Naive B cell (primary cell): ENCODE data around the gene FOXC2. TPM values are rescaled to one million over a fixed set of nuclear protein-coding genes. Genes with fewer than 3 reads are reported as not detected.

Experiments used
- ATAC-seq, 2 donors: fragments of 150-1000 bp; cut with Tn5 transposase; 2 replicates each; pipeline ENCODE4 v1.10.0; 2021; ENCODE audit warnings: low read depth in 2 of 2, mild to moderate bottlenecking in 2 of 2, moderate library complexity in 2 of 2
- DNase-seq: peaks from one replicate; pipeline ENCODE4 v3.0.0; 2022
- H3K27ac Mint-ChIP-seq, 6 donors: one replicate each; pipeline ENCODE4 v1.8.0; 2020 to 2022; ENCODE audit warnings: mild to moderate bottlenecking in 6 of 6, mixed read lengths in 6 of 6, moderate library complexity in 5 of 6, inconsistent platforms in 2 of 6
- H3K27me3 Mint-ChIP-seq, 3 donors: one replicate each; pipeline ENCODE4 v1.8.0; 2021 to 2022; ENCODE audit warnings: mixed read lengths in 3 of 3, mild to moderate bottlenecking in 1 of 3
- H3K36me3 Mint-ChIP-seq, 2 donors: one replicate each; pipeline ENCODE4 v1.8.0; 2020 to 2022; ENCODE audit warnings: mixed read lengths in 2 of 2, inconsistent platforms in 1 of 2, mild to moderate bottlenecking in 1 of 2
- H3K4me1 Mint-ChIP-seq, 3 donors: one replicate each; pipeline ENCODE4 v1.8.0; 2020 to 2022; ENCODE audit warnings: mixed read lengths in 3 of 3, inconsistent platforms in 1 of 3, mild to moderate bottlenecking in 1 of 3, moderate library complexity in 1 of 3
- H3K4me3 Mint-ChIP-seq, 8 donors: one replicate each; pipeline ENCODE4 v1.8.0; 2020 to 2022; ENCODE audit warnings: mild to moderate bottlenecking in 8 of 8, mixed read lengths in 8 of 8, moderate library complexity in 8 of 8, inconsistent platforms in 2 of 8
- H3K9me3 Mint-ChIP-seq, 7 donors: one replicate each; pipeline ENCODE4 v1.8.0; 2020 to 2022; ENCODE audit warnings: mixed read lengths in 7 of 7, mild to moderate bottlenecking in 5 of 7, inconsistent platforms in 2 of 7, moderate library complexity in 1 of 7
- polyA plus RNA-seq, 6 donors: library from polyadenylated mRNA; unstranded; fragments of 300-500 nt; fragmentation: Illumina TruSeq; gene quantifications; one replicate each; pipeline ENCODE4 v1.2.3, GENCODE V29; 2021; ENCODE audit warnings: low read depth in 6 of 6

Gene FOXC2
- polyA plus RNA-seq, 6 donors from 2014 or later = not detected

- peaks cover 11 to 22% (median 19%) of the 10 kb centered on the region in 3 donors for H3K4me1 Mint-ChIP-seq
- peak; percentile 97 for ATAC-seq
Measured at GRCh38 chr16:86554917-86555703, 11.5 kb upstream of the FOXC2 start, which contains the start of gene MTHFSD. Gene MTHFSD (minus strand): TSS chr16:86555235. CDS start chr16:86555184, 51 bp downstream.

DNA sequence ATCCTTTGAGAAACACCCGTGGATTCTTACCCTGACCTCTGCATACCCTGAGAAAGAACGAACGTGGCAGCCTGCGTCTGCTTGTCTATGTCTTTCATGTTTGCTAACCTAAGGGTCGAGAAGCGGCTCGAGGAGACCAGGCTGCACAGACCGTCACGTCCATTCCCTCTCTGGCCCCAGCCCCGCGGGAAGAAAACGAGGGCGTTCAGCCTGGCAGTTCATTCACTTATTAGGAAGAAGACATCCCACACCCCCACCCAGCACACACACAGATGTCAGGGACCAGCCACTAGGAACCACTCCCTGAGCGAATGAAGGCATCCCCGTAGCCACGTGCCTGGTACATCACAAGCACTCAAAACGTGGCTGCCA, 10.9 kb upstream of the FOXC2 start:
- Mint-ChIP-seq H3K27ac (peak overlapping the region; percentile 88 to 99 (median 98)), H3K9me3 (no peaks in the 10 kb centered on the region), H3K4me3 (peak overlapping the region; percentile 90 to 98 (median 94)), H3K36me3 (no peaks in the 10 kb centered on the region), H3K4me1 (peaks cover 11 to 22% (median 19%) of the 10 kb centered on the region in 3 donors), H3K27me3 (peaks cover 14 to 27% (median 27%) of the 10 kb centered on the region in 3 donors)
- no peak for ATAC-seq
- no peak for DNase-seq

More at GRCh38 chr16:86554917-86555703, 11.5 kb upstream of the FOXC2 start, which contains the start of gene MTHFSD:
- Mint-ChIP-seq H3K27ac (peak within 1 kb of the TSS; percentile 88 to 99 (median 98)), H3K36me3 (no peaks in the 10 kb centered on the region), H3K9me3 (no peaks in the 10 kb centered on the region), H3K27me3 (peaks cover 10 to 21% (median 21%) of the 10 kb centered on the region in 3 donors), H3K4me3 (peak within 1 kb of the TSS; percentile 90 to 98 (median 94))
- DNase-seq = peak; percentile 93

DNA sequence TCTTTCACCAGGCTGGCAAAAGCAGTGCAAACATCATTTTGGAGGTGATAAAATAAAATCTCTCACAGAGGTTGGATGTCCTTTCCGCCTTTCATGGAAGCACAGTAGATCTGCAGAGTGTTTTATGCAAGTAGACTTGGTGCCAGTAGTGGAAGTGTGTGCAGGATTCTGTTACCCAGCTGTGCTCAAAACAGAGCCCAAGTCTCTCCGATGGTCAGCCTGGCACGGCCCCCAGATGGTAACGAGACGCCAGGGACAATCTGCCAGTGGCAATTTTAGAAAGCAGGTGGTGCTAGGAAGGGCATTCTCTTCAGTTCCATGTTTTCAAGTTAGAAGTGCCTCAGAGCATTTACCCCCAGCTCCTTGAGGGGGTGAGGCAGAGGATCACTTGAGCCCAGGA, 10.1 kb upstream of the FOXC2 start:
- no peaks in the 10 kb centered on the region for H3K9me3 Mint-ChIP-seq
- no peak for ATAC-seq
- peak overlapping the region in 2 of 6 donors; percentile 15 to 98 for H3K27ac Mint-ChIP-seq
- H3K27me3 Mint-ChIP-seq = peaks cover 19 to 33% (median 32%) of the 10 kb centered on the region in 3 donors
- H3K36me3 Mint-ChIP-seq = no peaks in the 10 kb centered on the region
- peak overlapping the region in 7 of 8 donors; percentile 13 to 95 (median 92) for H3K4me3 Mint-ChIP-seq
- peaks cover 11 to 22% (median 19%) of the 10 kb centered on the region in 3 donors for H3K4me1 Mint-ChIP-seq
- DNase-seq = no peak

DNA sequence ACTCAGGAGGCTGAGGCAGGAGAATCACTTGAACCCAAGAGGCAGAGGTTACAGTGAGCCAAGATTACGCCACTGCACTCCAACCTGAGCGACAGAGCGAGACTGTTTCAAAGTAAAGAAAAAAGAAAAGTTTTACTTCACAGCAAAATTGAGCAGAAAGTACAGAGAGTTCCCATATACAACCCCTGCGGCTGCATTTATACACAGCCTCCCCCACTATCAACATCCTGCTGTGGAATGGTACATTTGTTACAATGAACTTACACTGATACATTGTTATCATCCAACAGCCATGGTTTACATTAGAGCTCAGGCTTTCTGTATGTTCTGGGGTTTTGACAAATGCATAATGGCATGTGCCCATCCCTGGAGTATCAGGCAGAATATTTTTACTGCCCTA, 9.0 kb upstream of the FOXC2 start:
- H3K4me3 Mint-ChIP-seq = peak overlapping the region in 1 of 8 donors; percentile 79
- peaks cover 28 to 33% (median 32%) of the 10 kb centered on the region in 3 donors for H3K27me3 Mint-ChIP-seq
- peaks cover 9 to 22% (median 14%) of the 10 kb centered on the region in 3 donors for H3K4me1 Mint-ChIP-seq
- no peaks in the 10 kb centered on the region for H3K9me3 Mint-ChIP-seq
- H3K36me3 Mint-ChIP-seq = no peaks in the 10 kb centered on the region
- no peak overlapping the region for H3K27ac Mint-ChIP-seq
- DNase-seq = no peak
- no peak for ATAC-seq

DNA sequence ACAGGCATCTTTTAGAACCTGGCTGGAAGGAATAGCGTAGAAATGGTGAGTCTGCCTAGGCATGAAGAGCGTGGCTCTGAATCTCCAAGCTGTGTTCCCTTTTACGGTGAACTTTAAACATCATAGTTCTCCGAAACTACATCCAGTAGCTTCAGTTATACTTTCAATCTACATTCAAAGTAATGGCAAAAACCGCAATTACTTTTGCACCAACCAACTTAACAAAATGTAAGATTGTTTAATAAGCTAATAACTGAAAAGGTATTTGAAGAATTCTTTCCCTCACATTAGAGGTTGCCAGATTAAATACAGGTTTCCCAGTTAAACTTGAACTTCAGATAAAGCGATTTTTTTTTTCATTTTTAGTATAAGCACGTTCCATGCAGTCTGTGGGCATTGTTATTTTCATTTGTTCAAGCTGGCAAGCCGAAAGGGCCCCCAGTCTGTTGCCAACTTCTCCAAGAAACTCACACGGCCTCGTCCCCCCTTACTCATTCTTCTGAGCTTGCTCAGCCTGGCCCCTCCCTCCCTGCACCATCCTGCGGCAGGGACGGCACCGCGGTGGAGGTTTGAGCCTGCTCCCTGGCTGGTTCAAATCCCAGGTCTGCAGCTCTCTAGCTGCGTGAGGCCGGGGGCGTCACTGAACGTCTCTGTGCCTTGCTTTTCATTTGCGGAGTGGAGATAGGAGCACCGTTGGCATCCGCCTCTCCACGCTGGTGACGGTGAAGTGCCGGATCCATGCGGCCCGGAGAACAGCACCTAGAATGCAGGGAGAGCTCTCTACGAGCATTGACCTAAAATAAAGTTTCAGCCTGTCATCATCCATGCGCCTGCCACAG, 8.1 kb upstream of the FOXC2 start:
- Mint-ChIP-seq H3K4me1 (peaks cover 10 to 24% (median 16%) of the 10 kb centered on the region in 3 donors), H3K27me3 (peaks cover 34 to 35% (median 35%) of the 10 kb centered on the region in 3 donors), H3K4me3 (peak overlapping the region in 1 of 8 donors; percentile 79), H3K9me3 (no peaks in the 10 kb centered on the region), H3K36me3 (no peaks in the 10 kb centered on the region), H3K27ac (no peak overlapping the region)
- no peak for ATAC-seq
- DNase-seq = no peak

DNA sequence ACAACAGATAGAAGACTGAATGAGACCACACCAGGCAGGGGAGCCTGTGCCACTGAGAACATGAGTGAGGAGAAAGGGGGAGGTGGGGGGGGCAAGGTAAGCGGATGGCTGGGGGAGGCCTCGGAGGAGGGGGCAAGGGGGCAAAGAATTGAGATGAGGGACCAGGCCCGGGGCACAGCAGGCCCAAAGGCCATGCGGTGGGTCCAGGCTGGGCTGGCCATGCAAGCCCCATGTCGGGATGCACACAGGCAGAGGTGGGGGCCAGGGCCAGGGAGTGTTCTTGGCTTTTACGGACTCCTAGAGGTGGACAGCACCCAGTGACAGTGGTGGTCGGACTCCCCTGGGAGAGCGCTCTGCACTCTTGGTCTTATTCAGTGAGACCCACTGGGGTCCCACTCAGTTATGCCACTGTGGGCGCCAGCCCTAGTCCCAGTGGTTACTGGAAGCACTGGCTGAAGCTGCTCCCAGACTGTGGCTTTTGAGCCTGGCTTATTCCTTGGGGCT, 6.8 kb upstream of the FOXC2 start:
- Mint-ChIP-seq H3K27me3 (peaks cover 47 to 48% (median 47%) of the 10 kb centered on the region in 3 donors), H3K4me3 (peak overlapping the region in 1 of 8 donors; percentile 75), H3K4me1 (peaks cover 14 to 24% (median 19%) of the 10 kb centered on the region in 3 donors), H3K9me3 (no peaks in the 10 kb centered on the region), H3K36me3 (no peaks in the 10 kb centered on the region), H3K27ac (no peak overlapping the region)
- DNase-seq = no peak
- no peak for ATAC-seq

DNA sequence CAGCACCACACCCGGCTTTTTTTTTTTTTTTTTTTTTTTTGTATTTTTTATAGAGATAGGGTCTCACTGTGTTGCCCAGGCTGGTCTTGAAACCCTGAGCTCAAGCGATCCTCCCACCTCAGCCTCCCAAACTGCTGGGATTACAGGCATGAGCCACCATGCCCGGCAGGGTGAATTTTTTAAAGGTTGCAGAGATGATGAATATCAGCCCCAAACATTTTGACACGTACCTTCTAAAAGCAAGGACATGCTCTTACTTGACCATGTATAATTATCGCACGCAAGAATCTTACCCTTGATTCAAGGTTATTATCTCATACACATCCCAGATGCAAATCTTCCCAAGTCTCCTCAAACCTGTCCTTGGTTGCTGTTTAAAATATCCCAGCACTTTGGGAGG, 4.3 kb upstream of the FOXC2 start:
- ATAC-seq (no peak), DNase-seq (no peak)
- H3K27ac Mint-ChIP-seq = no peak overlapping the region
- H3K4me1 Mint-ChIP-seq = peaks cover 12 to 27% (median 25%) of the 10 kb centered on the region in 3 donors
- H3K9me3 Mint-ChIP-seq = no peaks in the 10 kb centered on the region
- H3K4me3 Mint-ChIP-seq = no peak overlapping the region
- peaks cover 58 to 60% (median 60%) of the 10 kb centered on the region in 3 donors for H3K27me3 Mint-ChIP-seq
- no peaks in the 10 kb centered on the region for H3K36me3 Mint-ChIP-seq

DNA sequence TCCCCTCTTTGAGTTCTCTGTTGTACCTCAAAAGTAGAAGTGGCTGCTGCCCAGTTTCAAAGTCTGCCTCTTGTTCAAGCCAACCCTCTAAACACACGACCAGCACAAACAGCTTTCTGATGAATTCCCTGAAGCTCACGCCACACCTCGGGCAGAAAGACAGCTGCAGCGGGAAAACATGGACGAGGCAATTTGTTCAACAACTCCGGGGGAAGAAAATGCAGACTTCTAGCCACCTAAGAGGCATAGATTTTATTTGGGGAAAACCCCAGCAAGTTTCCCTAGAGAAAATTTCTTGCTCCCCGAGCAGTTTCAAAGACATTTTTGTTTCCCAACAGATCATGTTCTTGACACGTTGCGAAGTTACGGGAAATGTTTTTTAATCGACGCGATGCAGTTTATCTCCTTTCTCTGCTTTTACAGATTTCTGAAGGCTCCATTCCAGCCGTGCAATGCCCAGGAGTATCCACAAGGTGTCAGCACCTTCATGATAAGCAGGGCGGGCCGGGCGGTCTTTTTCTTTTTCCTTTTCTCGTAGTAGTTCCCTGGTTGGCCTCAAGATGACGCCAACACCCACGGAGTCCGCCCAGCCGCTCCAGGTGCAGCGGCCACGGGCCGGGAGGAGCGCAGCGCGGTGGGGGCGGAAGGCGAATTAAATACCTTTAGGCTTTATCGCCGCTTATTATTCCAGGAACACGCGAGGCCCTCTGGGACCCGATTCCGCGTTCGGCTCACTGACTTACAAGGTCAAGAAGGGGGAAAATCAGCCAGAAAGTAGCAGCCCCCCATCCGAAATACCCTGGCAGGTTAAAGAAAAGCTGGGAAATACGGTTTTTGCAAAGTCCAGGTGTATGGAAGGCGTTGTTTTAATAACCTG, 2.9 kb upstream of the FOXC2 start:
- Mint-ChIP-seq H3K4me1 (peaks cover 15 to 30% (median 29%) of the 10 kb centered on the region in 3 donors), H3K27me3 (peaks cover 52 to 60% (median 55%) of the 10 kb centered on the region in 3 donors), H3K27ac (peak overlapping the region in 3 of 6 donors; percentile 42 to 59 (median 52)), H3K4me3 (peak overlapping the region; percentile 47 to 85 (median 72)), H3K9me3 (no peaks in the 10 kb centered on the region), H3K36me3 (no peaks in the 10 kb centered on the region)
- ATAC-seq (peak; percentile 86 to 87), DNase-seq (peak; percentile 81)

GRCh38 chr16:86565181-86565631, 1.4 kb upstream of the FOXC2 start:
- peaks cover 15 to 33% (median 30%) of the 10 kb centered on the region in 3 donors for H3K4me1 Mint-ChIP-seq
- no peaks in the 10 kb centered on the region for H3K36me3 Mint-ChIP-seq
- peak overlapping the region in 6 of 8 donors; percentile 5 to 79 (median 46) for H3K4me3 Mint-ChIP-seq
- no peaks in the 10 kb centered on the region for H3K9me3 Mint-ChIP-seq
- ATAC-seq (no peak), DNase-seq (no peak)
- H3K27ac Mint-ChIP-seq = peak overlapping the region in 3 of 6 donors; percentile 16 to 59 (median 47)
- H3K27me3 Mint-ChIP-seq = peaks cover 47 to 59% (median 54%) of the 10 kb centered on the region in 3 donors

GRCh38 chr16:86565644-86566511, 751 bp upstream of the FOXC2 start:
- Mint-ChIP-seq H3K4me1 (peaks cover 15 to 33% (median 30%) of the 10 kb centered on the region in 3 donors), H3K9me3 (no peaks in the 10 kb centered on the region), H3K27me3 (peaks cover 47 to 59% (median 56%) of the 10 kb centered on the region in 3 donors), H3K4me3 (peak overlapping the region in 6 of 8 donors; percentile 29 to 79 (median 47)), H3K27ac (peak overlapping the region in 2 of 6 donors; percentile 47 to 59), H3K36me3 (no peaks in the 10 kb centered on the region)
- DNase-seq (no peak), ATAC-seq (no peak)

GRCh38 chr16:86566966-86567700, 504 bp downstream of the FOXC2 start:
- Mint-ChIP-seq H3K27me3 (peaks cover 50 to 68% (median 58%) of the 10 kb centered on the region in 3 donors), H3K9me3 (peaks cover 0 to 4% (median 0%) of the 10 kb centered on the region in 7 donors), H3K27ac (peak overlapping the region; percentile 22 to 93 (median 63)), H3K4me1 (peaks cover 15 to 36% (median 30%) of the 10 kb centered on the region in 3 donors), H3K36me3 (no peaks in the 10 kb centered on the region), H3K4me3 (peak overlapping the region; percentile 64 to 87 (median 72))
- DNase-seq = no peak
- peak in 1 of 2 donors; percentile 15 for ATAC-seq
